ENCODE data around the gene SSH2.

SSH2 gene

DNA sequence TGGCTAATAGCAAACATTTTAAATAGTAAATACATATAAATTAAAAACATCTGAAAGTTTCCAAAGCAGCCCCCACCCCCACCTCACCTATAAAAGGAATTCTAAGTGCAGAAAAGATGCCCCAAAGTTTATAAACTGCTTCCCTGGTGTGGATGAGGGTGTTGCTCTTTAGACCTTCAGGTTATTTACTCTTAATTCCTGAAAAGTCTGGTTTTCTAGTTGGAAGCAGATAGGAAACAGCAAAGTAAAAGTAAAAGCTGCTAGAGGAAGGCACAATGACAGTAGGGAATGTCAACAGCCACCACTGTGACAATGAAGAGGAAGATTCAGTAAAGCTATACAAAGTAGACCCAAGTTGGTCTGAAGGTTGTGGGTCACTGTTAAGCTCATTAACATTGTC is 37.8 kb downstream of the SSH2 start:
- DNase-seq (no peak), ATAC-seq (ENCODE audit: insufficient read depth, low read depth) (no peak)
- peaks cover 81% of the 10 kb centered on the region for H3K79me2 ChIP-seq (ENCODE audit: insufficient read depth, low read length)
- H3K4me1 ChIP-seq (ENCODE audit: insufficient read depth, low read length): no peaks in the 10 kb centered on the region
- no peaks in the 10 kb centered on the region for H3K27me3 ChIP-seq (ENCODE audit: insufficient read depth, low read length, poor library complexity)
- H3K9me3 ChIP-seq (ENCODE audit: insufficient read depth, low read length, severe bottlenecking): no peaks in the 10 kb centered on the region
- no peak overlapping the region for H3K9ac ChIP-seq (ENCODE audit: low read depth, low read length)
- TF ChIP-seq EZH2 (IDR thresholded peaks at IDR 0.05; ENCODE audit: borderline replicate concordance, low read depth, low read length, severe bottlenecking): no peak
- TF ChIP-seq, protein P1, sequence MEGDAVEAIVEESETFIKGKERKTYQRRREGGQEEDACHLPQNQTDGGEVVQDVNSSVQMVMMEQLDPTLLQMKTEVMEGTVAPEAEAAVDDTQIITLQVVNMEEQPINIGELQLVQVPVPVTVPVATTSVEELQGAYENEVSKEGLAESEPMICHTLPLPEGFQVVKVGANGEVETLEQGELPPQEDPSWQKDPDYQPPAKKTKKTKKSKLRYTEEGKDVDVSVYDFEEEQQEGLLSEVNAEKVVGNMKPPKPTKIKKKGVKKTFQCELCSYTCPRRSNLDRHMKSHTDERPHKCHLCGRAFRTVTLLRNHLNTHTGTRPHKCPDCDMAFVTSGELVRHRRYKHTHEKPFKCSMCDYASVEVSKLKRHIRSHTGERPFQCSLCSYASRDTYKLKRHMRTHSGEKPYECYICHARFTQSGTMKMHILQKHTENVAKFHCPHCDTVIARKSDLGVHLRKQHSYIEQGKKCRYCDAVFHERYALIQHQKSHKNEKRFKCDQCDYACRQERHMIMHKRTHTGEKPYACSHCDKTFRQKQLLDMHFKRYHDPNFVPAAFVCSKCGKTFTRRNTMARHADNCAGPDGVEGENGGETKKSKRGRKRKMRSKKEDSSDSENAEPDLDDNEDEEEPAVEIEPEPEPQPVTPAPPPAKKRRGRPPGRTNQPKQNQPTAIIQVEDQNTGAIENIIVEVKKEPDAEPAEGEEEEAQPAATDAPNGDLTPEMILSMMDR (IDR thresholded peaks at IDR 0.05; ENCODE audit: borderline replicate concordance, extremely low read depth, low read length, poor library complexity, severe bottlenecking): no peak
- no peak overlapping the region for H3K4me3 ChIP-seq (ENCODE audit: low read depth in 1 of 2, low read length in 2 of 2)
- peaks cover 28% of the 10 kb centered on the region for H4K20me1 ChIP-seq (ENCODE audit: insufficient read depth, low read length)
- H3K27ac ChIP-seq (ENCODE audit: low read length): no peak overlapping the region
- H3K4me2 ChIP-seq (ENCODE audit: insufficient read depth, low read length): no peak overlapping the region
- H3K36me3 ChIP-seq (ENCODE audit: insufficient read depth, low read length): no peaks in the 10 kb centered on the region
- no peak overlapping the region for H2AFZ ChIP-seq (ENCODE audit: low read depth, low read length)

DNA sequence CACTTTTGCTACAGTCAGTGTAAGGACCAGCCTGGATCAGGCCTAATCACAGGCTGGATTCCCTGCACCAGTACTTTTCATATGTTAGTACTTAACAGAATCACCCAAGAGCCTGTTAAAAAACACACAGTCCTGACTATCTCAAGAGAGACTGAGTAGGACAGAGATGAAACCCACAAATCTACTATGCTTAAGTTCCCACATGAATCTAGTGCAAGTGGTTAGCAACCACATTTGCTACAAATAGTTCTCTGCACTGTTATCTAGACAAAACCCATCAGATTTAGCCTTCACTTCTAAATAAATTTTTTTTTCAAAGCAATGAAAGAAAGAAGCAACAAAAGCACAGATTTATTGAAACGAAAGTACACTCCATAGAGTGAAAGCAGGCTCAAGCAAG is 38.9 kb downstream of the SSH2 start:
- H3K27me3 ChIP-seq (ENCODE audit: insufficient read depth, low read length, poor library complexity): no peaks in the 10 kb centered on the region
- no peaks in the 10 kb centered on the region for H3K9me3 ChIP-seq (ENCODE audit: insufficient read depth, low read length, severe bottlenecking)
- no peak for TF ChIP-seq EZH2 (IDR thresholded peaks at IDR 0.05; ENCODE audit: borderline replicate concordance, low read depth, low read length, severe bottlenecking)
- TF ChIP-seq, protein P1 (IDR thresholded peaks at IDR 0.05; ENCODE audit: borderline replicate concordance, extremely low read depth, low read length, poor library complexity, severe bottlenecking): no peak
- no peak overlapping the region for H3K4me2 ChIP-seq (ENCODE audit: insufficient read depth, low read length)
- no peak for DNase-seq
- peaks cover 83% of the 10 kb centered on the region for H3K79me2 ChIP-seq (ENCODE audit: insufficient read depth, low read length)
- no peak overlapping the region for H3K4me3 ChIP-seq (ENCODE audit: low read depth in 1 of 2, low read length in 2 of 2)
- no peaks in the 10 kb centered on the region for H3K36me3 ChIP-seq (ENCODE audit: insufficient read depth, low read length)
- H3K27ac ChIP-seq (ENCODE audit: low read length): no peak overlapping the region
- no peak overlapping the region for H2AFZ ChIP-seq (ENCODE audit: low read depth, low read length)
- peak; percentile 64; the same call in 2 of the 3 replicates for ATAC-seq (ENCODE audit: insufficient read depth, low read depth)
- peaks cover 28% of the 10 kb centered on the region for H4K20me1 ChIP-seq (ENCODE audit: insufficient read depth, low read length)
- H3K4me1 ChIP-seq (ENCODE audit: insufficient read depth, low read length): no peaks in the 10 kb centered on the region
- no peak overlapping the region for H3K9ac ChIP-seq (ENCODE audit: low read depth, low read length)

- Histone ChIP-seq H3K9ac (ENCODE audit: low read depth, low read length) (no peak overlapping the region), H3K27me3 (ENCODE audit: insufficient read depth, low read length, poor library complexity) (no peaks in the 10 kb centered on the region), H3K36me3 (ENCODE audit: insufficient read depth, low read length) (no peaks in the 10 kb centered on the region), H3K4me3 (ENCODE audit: low read depth in 1 of 2, low read length in 2 of 2) (no peak overlapping the region), H3K4me1 (ENCODE audit: insufficient read depth, low read length) (peaks cover 21% of the 10 kb centered on the region), H4K20me1 (ENCODE audit: insufficient read depth, low read length) (peaks cover 25% of the 10 kb centered on the region), H3K9me3 (ENCODE audit: insufficient read depth, low read length, severe bottlenecking) (no peaks in the 10 kb centered on the region), H3K4me2 (ENCODE audit: insufficient read depth, low read length) (no peak overlapping the region), H3K27ac (ENCODE audit: low read length) (no peak overlapping the region), H3K79me2 (ENCODE audit: insufficient read depth, low read length) (peaks cover 91% of the 10 kb centered on the region), H2AFZ (ENCODE audit: low read depth, low read length) (no peak overlapping the region)
- DNase-seq (no peak), ATAC-seq (ENCODE audit: insufficient read depth, low read depth) (no peak)
- TF ChIP-seq, protein P1 (IDR thresholded peaks at IDR 0.05; ENCODE audit: borderline replicate concordance, extremely low read depth, low read length, poor library complexity, severe bottlenecking): no peak
- TF ChIP-seq EZH2 (IDR thresholded peaks at IDR 0.05; ENCODE audit: borderline replicate concordance, low read depth, low read length, severe bottlenecking): no peak
Observed at GRCh38 chr17:29885031-29885640, 44.9 kb downstream of the SSH2 start.
